ENCODE results near the gene KCTD7. TPM values are rescaled to one million over a fixed set of nuclear protein-coding genes. Genes with fewer than 3 reads are reported as not detected.
A peak's percentile ranks its signal among the peaks of the same experiment; 100 is the strongest.
"Not testable (repeated sequence)": the region's sequence is repeated elsewhere in the genome, so short reads cannot be mapped to it uniquely, and the experiment has no call there.

The KCTD7 gene
- total RNA-seq, 1 donor = 14.8 TPM

DNA sequence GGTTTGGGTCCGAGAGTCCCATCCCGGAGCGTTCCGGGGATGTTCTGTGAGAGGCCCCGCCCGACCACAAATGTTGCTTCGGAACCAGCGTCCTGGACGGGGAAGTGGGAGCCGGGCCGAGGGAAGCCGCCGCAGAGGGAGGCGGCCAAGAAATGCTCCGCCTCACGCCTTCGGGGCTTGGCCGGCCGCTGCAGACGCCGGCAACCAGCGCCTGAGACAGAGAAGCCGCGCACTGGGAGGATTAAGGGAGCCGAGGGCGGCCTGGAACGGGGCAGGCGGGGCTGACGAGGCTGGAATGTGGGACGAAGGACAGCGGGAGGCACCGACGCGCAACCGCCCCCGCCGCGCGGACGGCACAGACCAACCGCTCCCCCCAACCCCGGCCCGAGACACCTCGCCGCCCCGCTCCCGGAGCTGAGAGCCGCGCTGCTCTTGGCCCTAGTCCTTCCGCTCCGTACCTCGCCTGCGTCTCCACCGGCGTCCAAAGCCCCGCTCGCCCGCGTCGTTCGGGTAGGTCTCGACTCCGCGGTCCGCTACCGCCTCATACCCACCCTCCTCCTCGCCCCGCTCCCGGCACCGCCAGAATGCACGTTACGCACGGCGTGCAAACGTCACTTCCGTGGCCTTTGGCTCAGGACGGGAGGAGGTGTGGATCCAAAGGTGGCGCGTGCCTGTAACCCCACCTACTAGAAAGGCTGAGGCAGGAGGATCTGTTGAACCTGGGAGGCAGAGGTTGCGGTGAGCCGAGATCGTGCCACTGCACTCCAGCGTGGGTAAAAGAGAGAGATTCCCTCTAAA, 36.7 kb upstream of the KCTD7 start:
- H3K27me3 ChIP-seq (ENCODE audit: insufficient read depth, low read length) = no peaks in the 10 kb centered on the region
- H3K9me3 ChIP-seq (ENCODE audit: low read depth, low read length) = no peaks in the 10 kb centered on the region
- TF ChIP-seq, protein P1, sequence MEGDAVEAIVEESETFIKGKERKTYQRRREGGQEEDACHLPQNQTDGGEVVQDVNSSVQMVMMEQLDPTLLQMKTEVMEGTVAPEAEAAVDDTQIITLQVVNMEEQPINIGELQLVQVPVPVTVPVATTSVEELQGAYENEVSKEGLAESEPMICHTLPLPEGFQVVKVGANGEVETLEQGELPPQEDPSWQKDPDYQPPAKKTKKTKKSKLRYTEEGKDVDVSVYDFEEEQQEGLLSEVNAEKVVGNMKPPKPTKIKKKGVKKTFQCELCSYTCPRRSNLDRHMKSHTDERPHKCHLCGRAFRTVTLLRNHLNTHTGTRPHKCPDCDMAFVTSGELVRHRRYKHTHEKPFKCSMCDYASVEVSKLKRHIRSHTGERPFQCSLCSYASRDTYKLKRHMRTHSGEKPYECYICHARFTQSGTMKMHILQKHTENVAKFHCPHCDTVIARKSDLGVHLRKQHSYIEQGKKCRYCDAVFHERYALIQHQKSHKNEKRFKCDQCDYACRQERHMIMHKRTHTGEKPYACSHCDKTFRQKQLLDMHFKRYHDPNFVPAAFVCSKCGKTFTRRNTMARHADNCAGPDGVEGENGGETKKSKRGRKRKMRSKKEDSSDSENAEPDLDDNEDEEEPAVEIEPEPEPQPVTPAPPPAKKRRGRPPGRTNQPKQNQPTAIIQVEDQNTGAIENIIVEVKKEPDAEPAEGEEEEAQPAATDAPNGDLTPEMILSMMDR (IDR thresholded peaks at IDR 0.05; ENCODE audit: extremely low read depth, low read depth, low read length) = no peak
- H2AFZ ChIP-seq (ENCODE audit: low read length) = peak overlapping the region; percentile 49
- H3K4me3 ChIP-seq (ENCODE audit: insufficient read depth, low read length) = peak overlapping the region; percentile 92
- H3K4me2 ChIP-seq (ENCODE audit: insufficient read depth, low read length) = peak overlapping the region; percentile 88
- peaks cover 22% of the 10 kb centered on the region for H3K4me1 ChIP-seq (ENCODE audit: insufficient read depth, low read length)
- H3K27ac ChIP-seq (ENCODE audit: low read depth, low read length) = peak overlapping the region; percentile 94
- H3K79me2 ChIP-seq (ENCODE audit: insufficient read depth, low read length) = peaks cover 56% of the 10 kb centered on the region
- H3K36me3 ChIP-seq (ENCODE audit: insufficient read depth, low read length) = no peaks in the 10 kb centered on the region
- peak; percentile 97 for DNase-seq (ENCODE audit: insufficient read length, low spot score, missing footprints)
- H4K20me1 ChIP-seq (ENCODE audit: insufficient read depth, low read length) = peaks cover 32% of the 10 kb centered on the region

DNA sequence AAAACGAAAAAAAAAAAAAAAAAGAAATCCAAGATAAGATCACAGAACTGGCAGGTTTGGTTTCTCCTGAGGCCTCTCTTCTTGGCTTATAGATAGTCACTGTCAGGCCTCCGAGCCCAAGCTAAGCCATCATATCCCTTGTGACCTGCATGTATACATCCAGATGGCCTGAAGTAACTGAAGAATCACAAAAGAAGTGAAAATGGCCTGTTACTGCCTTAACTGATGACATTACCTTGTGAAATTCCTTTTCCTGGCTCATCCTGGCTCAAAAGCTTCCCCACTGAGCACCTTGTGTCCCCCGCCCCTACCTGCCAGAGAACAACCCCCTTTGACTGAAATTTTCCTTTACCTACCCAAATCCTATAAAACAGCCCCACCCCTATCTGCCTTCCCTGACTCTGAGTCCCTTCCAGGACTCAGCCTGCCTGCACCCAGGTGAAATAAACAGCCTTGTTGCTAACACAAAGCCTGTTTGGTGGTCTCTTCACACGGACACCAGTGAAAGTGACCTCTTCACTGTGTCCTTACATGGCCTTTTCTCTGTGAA, 36.0 kb upstream of the KCTD7 start:
- Histone ChIP-seq H3K4me3 (ENCODE audit: insufficient read depth, low read length) (peak overlapping the region; percentile 92), H2AFZ (ENCODE audit: low read length) (peak overlapping the region; percentile 49), H3K4me1 (ENCODE audit: insufficient read depth, low read length) (peaks cover 22% of the 10 kb centered on the region), H3K79me2 (ENCODE audit: insufficient read depth, low read length) (peaks cover 49% of the 10 kb centered on the region), H3K4me2 (ENCODE audit: insufficient read depth, low read length) (peak overlapping the region; percentile 88), H3K27ac (ENCODE audit: low read depth, low read length) (peak overlapping the region; percentile 94), H4K20me1 (ENCODE audit: insufficient read depth, low read length) (peaks cover 26% of the 10 kb centered on the region)
- DNase-seq (ENCODE audit: insufficient read length, low spot score, missing footprints); H3K36me3 ChIP-seq (ENCODE audit: insufficient read depth, low read length); H3K27me3 ChIP-seq (ENCODE audit: insufficient read depth, low read length); H3K9me3 ChIP-seq (ENCODE audit: low read depth, low read length): not testable (repeated sequence)

DNA sequence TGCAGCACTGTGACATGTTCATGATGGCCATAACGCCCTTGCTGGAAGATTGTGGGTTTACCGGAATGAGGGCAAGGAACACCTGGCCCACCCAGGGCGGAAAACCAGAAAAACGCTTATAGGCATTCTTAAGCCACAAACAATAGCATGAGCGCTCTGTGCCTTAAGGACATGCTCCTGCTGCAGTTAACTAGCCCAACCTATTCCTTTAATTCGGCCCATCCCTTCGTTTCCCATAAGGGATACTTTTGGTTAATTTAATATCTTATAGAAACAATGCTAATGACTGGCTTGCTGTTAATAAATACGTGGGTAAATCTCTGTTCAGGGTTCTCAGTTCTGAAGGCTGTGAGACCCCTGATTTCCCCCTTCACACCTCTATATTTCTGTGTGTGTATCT, 34.6 kb upstream of the KCTD7 start:
- not testable (repeated sequence) for H3K27ac ChIP-seq (ENCODE audit: low read depth, low read length); H3K36me3 ChIP-seq (ENCODE audit: insufficient read depth, low read length); H2AFZ ChIP-seq (ENCODE audit: low read length); H3K4me3 ChIP-seq (ENCODE audit: insufficient read depth, low read length); H3K9me3 ChIP-seq (ENCODE audit: low read depth, low read length); H3K4me2 ChIP-seq (ENCODE audit: insufficient read depth, low read length); H3K27me3 ChIP-seq (ENCODE audit: insufficient read depth, low read length); DNase-seq (ENCODE audit: insufficient read length, low spot score, missing footprints)
- Histone ChIP-seq H3K4me1 (ENCODE audit: insufficient read depth, low read length) (peaks cover 16% of the 10 kb centered on the region), H3K79me2 (ENCODE audit: insufficient read depth, low read length) (peaks cover 36% of the 10 kb centered on the region), H4K20me1 (ENCODE audit: insufficient read depth, low read length) (peaks cover 14% of the 10 kb centered on the region)

DNA sequence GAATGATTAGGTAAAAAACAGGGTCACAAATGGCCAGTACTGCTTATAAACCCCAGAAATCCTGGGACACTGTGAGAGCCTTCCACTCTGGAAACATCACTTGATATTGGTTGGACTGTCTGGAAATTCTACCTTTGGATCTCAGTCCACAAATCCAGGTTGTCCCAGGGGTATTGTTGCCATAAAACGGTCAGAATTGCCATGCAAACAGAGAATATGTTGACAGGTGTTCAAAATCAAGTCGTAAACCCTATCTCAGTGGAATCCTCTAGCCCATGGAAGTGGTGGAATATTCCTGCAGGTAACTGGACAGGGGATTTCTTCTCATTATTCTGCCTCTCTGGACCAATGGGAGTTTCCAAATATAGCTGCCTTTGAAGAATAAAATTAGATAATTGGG, 31.2 kb upstream of the KCTD7 start:
- TF ChIP-seq, protein P1 (IDR thresholded peaks at IDR 0.05; ENCODE audit: extremely low read depth, low read depth, low read length) = no peak
- Histone ChIP-seq H3K9me3 (ENCODE audit: low read depth, low read length) (no peaks in the 10 kb centered on the region), H3K79me2 (ENCODE audit: insufficient read depth, low read length) (peaks cover 5% of the 10 kb centered on the region), H4K20me1 (ENCODE audit: insufficient read depth, low read length) (no peaks in the 10 kb centered on the region), H3K36me3 (ENCODE audit: insufficient read depth, low read length) (no peaks in the 10 kb centered on the region), H3K27me3 (ENCODE audit: insufficient read depth, low read length) (no peaks in the 10 kb centered on the region), H3K4me3 (ENCODE audit: insufficient read depth, low read length) (no peak overlapping the region), H3K27ac (ENCODE audit: low read depth, low read length) (no peak overlapping the region), H2AFZ (ENCODE audit: low read length) (no peak overlapping the region), H3K4me2 (ENCODE audit: insufficient read depth, low read length) (no peak overlapping the region), H3K4me1 (ENCODE audit: insufficient read depth, low read length) (peaks cover 6% of the 10 kb centered on the region)
- no peak for DNase-seq (ENCODE audit: insufficient read length, low spot score, missing footprints)

DNA sequence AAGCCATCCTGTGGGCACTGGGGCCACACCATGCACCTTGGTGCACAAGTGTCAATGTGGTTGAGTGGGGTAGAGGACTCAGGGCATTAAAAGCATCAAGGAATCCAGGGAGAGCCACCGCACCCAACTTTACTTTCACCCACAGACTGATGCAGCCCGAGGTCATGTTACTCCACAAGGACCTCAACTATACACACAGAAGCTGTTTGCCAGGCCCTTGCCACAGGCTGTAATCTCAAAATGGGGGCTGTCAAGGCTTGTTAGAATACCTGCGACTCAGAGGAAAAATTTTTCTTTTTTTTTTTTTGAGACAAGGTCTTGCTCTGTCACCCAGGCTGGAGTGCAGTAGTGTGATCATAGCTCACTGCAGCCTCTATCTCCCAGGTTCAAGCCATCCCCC, 26.5 kb upstream of the KCTD7 start:
- Histone ChIP-seq H3K79me2 (ENCODE audit: insufficient read depth, low read length) (no peaks in the 10 kb centered on the region), H3K9me3 (ENCODE audit: low read depth, low read length) (no peaks in the 10 kb centered on the region), H3K4me3 (ENCODE audit: insufficient read depth, low read length) (no peak overlapping the region), H3K27me3 (ENCODE audit: insufficient read depth, low read length) (no peaks in the 10 kb centered on the region), H3K27ac (ENCODE audit: low read depth, low read length) (no peak overlapping the region), H3K36me3 (ENCODE audit: insufficient read depth, low read length) (no peaks in the 10 kb centered on the region), H3K4me1 (ENCODE audit: insufficient read depth, low read length) (no peaks in the 10 kb centered on the region), H4K20me1 (ENCODE audit: insufficient read depth, low read length) (no peaks in the 10 kb centered on the region), H3K4me2 (ENCODE audit: insufficient read depth, low read length) (no peak overlapping the region), H2AFZ (ENCODE audit: low read length) (no peak overlapping the region)
- DNase-seq (ENCODE audit: insufficient read length, low spot score, missing footprints) = no peak
- TF ChIP-seq, protein P1 (IDR thresholded peaks at IDR 0.05; ENCODE audit: extremely low read depth, low read depth, low read length) = no peak

All from osteoblast (primary cell).